GM12878 (cell line): ENCODE results near the gene SORBS2.

Experiments
- CHD1 ChIP-seq: IDR thresholded peaks from 2 replicates; pipeline ENCODE4 v1.6.1; 2012; ENCODE audit warnings: low read depth, low read length, improper control_type of control experiment
- CTCF ChIP-seq, 3 experiments: IDR thresholded peaks in 2 of 3; conservative IDR thresholded peaks in 1 of 3; 2 replicates each; pipeline ENCODE4 v1.5.1; 2011; ENCODE audit warnings: low read depth in 3 of 3, low read length in 3 of 3, mild to moderate bottlenecking in 3 of 3, control low read depth in 2 of 3, moderate library complexity in 2 of 3, inconsistent platforms in 1 of 3, mixed read lengths in 1 of 3; ENCODE audit not compliant: control insufficient read depth in 2 of 3, insufficient read depth in 1 of 3; ENCODE audit errors: extremely low read depth in 1 of 3
- ETV6 ChIP-seq, 2 experiments: fragments of 450-650 bp in 1 of 2; IDR thresholded peaks in 1 of 2; conservative IDR thresholded peaks in 1 of 2; 2 replicates each; pipeline ENCODE4 v1.6.1; 2014; ENCODE audit warnings: antibody characterized with exemption in 1 of 2, borderline replicate concordance in 1 of 2, low read depth in 1 of 2, mild to moderate bottlenecking in 1 of 2, moderate library complexity in 1 of 2
- FOXM1 ChIP-seq: IDR thresholded peaks from 2 replicates; pipeline ENCODE4 v1.6.1; 2012; ENCODE audit warnings: low read depth, mild to moderate bottlenecking, inconsistent platforms, low read length, moderate library complexity
- GABPA ChIP-seq: IDR thresholded peaks from 2 replicates; pipeline ENCODE4 v1.6.1; 2014; ENCODE audit warnings: antibody characterized with exemption, low read depth, mild to moderate bottlenecking, inconsistent platforms
- NFYB ChIP-seq: IDR thresholded peaks from 2 replicates; pipeline ENCODE4 v1.6.1; 2011; ENCODE audit warnings: low read depth, mild to moderate bottlenecking, low read length, improper control_type of control experiment, moderate library complexity; ENCODE audit not compliant: insufficient read depth
- POLR2A ChIP-seq: IDR thresholded peaks from 2 replicates; pipeline ENCODE4 v1.6.1; 2011; ENCODE audit warnings: low read depth, mild to moderate bottlenecking, low read length
- POLR2AphosphoS2 ChIP-seq: IDR thresholded peaks from 2 replicates; pipeline ENCODE4 v1.6.1; 2011; ENCODE audit warnings: low read depth, mild to moderate bottlenecking, low read length, improper control_type of control experiment, moderate library complexity
- RFX5 ChIP-seq: IDR thresholded peaks from 2 replicates; pipeline ENCODE4 v1.6.1; 2011; ENCODE audit warnings: low read depth, low read length, improper control_type of control experiment
- STAT1 ChIP-seq: fragments of 450-650 bp; conservative IDR thresholded peaks from 2 replicates; pipeline ENCODE4 v1.6.1; 2014; ENCODE audit warnings: antibody characterized with exemption, mild to moderate bottlenecking
- ZNF384 ChIP-seq: IDR thresholded peaks from 2 replicates; pipeline ENCODE4 v1.6.1; 2012; ENCODE audit warnings: low read depth, mild to moderate bottlenecking, low read length, improper control_type of control experiment, borderline replicate concordance
- TF ChIP-seq, protein P1 (sequence below): fragments of 450-650 bp; IDR thresholded peaks from 2 replicates; pipeline ENCODE4 v1.6.1; 2017; ENCODE audit warnings: mild to moderate bottlenecking, moderate library complexity

DNA sequence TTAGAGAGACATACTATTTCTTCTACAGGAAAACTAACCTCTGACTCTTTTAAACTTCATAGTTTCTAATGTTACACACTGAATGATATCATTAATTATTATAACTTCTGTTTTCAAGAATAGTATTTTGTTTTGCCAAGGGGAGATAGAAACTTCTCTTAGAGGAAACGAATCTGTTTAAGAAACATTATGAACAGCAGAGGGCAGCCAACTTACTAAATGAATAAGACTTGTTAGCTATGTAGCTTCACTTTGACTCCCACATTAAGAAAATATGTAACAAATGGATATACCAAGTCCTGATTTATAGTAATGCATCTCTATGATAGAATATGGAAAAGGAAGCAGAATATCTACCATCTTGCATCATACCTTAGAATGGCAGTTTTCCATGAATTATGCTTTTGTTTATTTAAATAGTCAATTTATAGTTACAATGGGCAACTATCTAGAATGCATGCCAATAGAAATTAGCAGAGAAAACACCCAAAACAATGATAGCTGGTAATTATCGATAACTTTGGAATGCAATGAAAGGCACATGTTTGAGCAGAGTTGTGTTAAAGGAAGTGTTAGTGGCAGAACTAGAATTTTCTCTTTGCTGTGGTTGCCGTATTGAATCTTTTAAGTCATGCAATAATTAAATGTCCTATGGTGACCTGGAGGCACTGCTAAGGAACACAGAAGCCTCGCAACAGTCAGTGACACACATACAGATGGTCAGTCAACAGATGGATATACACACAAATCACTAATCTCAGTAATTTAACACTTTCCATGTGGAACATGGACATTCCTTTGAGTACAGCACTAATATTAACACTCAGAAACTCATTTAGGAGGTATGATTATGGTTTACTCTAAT lies 171.0 kb downstream of the SORBS2 start:
- TF ChIP-seq FOXM1, result no peak
- peak in 2 of 3 experiments; percentile 34 to 46; a peak in 3 of 6 replicates for TF ChIP-seq CTCF (IDR thresholded peaks at IDR 0.05 in 2 of 3, conservative IDR thresholded peaks at IDR 0.05 in 1 of 3; ENCODE audit: control insufficient read depth in 2 of 3, extremely low read depth in 1 of 3, insufficient read depth in 1 of 3, low read depth in 3 of 3, low read length in 3 of 3)
- TF ChIP-seq POLR2A, result no peak
- no peak for TF ChIP-seq POLR2AphosphoS2
- no peak for TF ChIP-seq RFX5
- no peak for TF ChIP-seq STAT1
- no peak for TF ChIP-seq CHD1
- TF ChIP-seq GABPA, result no peak
- TF ChIP-seq, protein P1, sequence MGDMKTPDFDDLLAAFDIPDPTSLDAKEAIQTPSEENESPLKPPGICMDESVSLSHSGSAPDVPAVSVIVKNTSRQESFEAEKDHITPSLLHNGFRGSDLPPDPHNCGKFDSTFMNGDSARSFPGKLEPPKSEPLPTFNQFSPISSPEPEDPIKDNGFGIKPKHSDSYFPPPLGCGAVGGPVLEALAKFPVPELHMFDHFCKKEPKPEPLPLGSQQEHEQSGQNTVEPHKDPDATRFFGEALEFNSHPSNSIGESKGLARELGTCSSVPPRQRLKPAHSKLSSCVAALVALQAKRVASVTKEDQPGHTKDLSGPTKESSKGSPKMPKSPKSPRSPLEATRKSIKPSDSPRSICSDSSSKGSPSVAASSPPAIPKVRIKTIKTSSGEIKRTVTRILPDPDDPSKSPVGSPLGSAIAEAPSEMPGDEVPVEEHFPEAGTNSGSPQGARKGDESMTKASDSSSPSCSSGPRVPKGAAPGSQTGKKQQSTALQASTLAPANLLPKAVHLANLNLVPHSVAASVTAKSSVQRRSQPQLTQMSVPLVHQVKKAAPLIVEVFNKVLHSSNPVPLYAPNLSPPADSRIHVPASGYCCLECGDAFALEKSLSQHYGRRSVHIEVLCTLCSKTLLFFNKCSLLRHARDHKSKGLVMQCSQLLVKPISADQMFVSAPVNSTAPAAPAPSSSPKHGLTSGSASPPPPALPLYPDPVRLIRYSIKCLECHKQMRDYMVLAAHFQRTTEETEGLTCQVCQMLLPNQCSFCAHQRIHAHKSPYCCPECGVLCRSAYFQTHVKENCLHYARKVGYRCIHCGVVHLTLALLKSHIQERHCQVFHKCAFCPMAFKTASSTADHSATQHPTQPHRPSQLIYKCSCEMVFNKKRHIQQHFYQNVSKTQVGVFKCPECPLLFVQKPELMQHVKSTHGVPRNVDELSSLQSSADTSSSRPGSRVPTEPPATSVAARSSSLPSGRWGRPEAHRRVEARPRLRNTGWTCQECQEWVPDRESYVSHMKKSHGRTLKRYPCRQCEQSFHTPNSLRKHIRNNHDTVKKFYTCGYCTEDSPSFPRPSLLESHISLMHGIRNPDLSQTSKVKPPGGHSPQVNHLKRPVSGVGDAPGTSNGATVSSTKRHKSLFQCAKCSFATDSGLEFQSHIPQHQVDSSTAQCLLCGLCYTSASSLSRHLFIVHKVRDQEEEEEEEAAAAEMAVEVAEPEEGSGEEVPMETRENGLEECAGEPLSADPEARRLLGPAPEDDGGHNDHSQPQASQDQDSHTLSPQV, result no peak
- TF ChIP-seq ETV6 (conservative IDR thresholded peaks at IDR 0.05 in 1 of 2, IDR thresholded peaks at IDR 0.05 in 1 of 2; ENCODE audit: borderline replicate concordance in 1 of 2, low read depth in 1 of 2), result no peak
- no peak for TF ChIP-seq NFYB
- no peak for TF ChIP-seq ZNF384
